ENCODE results near the gene PTPN11. TPM values are rescaled to one million over a fixed set of nuclear protein-coding genes. Genes with fewer than 3 reads are reported as not detected.
A peak's percentile ranks its signal among the peaks of the same experiment; 100 is the strongest.
"Not testable (repeated sequence)": the region's sequence is repeated elsewhere in the genome, so short reads cannot be mapped to it uniquely, and the experiment has no call there.

PTPN11 gene
- total RNA-seq, 1 donor from 2014 or later: 83.6 TPM

- no peak for DNase-seq (ENCODE audit: low spot score in 2 of 2)
- FAIRE-seq: no peak
Measured at GRCh38 chr12:112503512-112503911, 84.8 kb downstream of the PTPN11 start.

DNA sequence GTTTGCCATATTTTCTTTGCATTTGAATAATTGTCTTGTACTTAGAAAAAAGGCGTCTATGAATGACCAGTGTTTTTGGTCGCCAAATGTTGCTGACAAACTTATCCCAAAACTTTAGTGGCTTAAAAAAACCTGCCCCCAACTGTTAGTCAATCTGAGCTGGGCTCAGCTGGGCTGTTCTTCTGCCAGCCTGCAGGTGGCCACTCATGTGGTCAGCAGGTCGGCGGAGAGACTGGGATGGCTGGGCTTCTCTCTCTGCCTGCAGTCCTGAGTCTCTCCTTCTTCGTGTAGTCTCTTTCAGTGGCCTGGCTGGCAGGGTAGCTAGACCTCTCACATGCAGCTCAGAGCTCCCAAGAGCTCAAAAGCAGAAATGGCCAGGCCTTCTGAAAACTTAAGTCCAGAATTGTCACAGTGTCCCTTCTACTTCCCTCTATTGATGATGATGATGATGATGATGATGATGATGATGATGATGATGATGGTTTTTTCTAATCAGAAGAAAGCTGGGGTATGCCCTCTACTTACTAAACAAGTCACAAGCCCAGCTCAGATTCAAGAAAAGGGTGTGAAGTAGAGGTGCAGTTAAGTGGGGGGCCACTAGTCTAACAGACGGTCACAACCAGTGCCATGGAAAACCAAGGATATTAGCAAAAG lies 87.9 kb downstream of the PTPN11 start:
- FAIRE-seq: no peak

GRCh38 chr12:112513471-112513870 lies 94.7 kb downstream of the PTPN11 start:
- no peak for FAIRE-seq
- no peak for DNase-seq (ENCODE audit: low spot score in 2 of 2)

More for the DNA sequence above, 87.9 kb downstream of the PTPN11 start:
- DNase-seq (ENCODE audit: low spot score in 2 of 2): no peak

GRCh38 chr12:112514456-112514855 lies 95.7 kb downstream of the PTPN11 start:
- DNase-seq (ENCODE audit: low spot score in 2 of 2): no peak
- FAIRE-seq: no peak

DNA sequence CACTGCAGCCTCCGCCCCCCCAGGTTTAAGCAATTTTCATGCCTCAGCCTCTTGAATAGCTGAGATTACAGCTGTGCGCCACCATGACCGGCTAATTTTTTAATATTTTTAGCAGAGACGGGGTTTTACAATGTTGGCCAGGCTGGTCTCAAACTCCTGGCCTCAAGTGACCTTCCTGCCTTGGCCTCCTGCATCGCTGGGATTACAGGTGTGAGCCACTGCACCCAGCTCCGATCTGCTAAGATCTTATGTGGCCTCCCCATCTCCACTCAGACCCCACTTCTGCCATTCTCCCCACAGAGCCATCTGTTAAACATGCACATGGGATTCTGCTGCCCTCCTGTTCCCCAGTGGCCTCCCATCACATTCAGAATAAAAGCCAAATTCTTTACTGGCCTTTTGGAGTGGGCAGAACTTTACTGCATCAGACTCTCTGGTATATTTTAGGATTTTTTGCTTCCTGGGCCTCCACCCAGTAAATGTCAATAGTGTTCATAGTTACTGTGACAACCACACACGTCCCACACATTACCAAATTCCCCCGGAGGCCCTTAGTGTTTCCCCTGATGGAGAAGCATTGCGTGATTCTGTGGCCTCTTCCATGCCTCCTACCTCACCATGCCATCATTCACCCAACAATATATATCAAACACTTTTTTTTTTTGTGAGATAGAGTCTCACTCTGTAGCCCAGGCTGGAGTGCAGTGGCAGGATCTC lies 96.3 kb downstream of the PTPN11 start:
- DNase-seq (ENCODE audit: low spot score in 2 of 2): no peak
- no peak for FAIRE-seq

DNA sequence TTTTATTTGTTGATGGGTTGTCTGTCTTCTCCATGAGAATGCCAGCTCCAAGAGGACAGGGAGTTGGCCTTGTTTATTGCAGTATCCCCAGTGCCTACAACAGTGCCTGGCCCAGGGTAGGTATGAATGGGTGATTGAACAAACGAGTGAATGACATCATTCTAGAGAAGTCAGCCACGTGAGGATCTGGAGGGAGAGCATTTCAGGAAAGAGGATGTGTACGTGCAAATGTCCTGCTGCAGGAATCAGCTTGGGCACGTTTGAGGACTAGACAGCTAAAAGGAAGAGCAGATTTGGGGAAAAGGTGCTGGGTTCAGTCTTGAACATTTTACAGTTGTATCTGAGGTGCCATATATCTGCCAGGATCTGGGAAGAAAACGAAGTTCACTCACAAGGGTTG lies 97.1 kb downstream of the PTPN11 start:
- DNase-seq (ENCODE audit: low spot score in 2 of 2) (no peak), FAIRE-seq (no peak)

GRCh38 chr12:112517730-112518364 lies 99.1 kb downstream of the PTPN11 start:
- FAIRE-seq (no peak), DNase-seq (ENCODE audit: low spot score in 2 of 2) (no peak)

- FAIRE-seq (peak; percentile 34), DNase-seq (ENCODE audit: low spot score in 2 of 2) (peak in 1 of 2 donors; percentile 44)
Measured at GRCh38 chr12:112518365-112518735, 99.6 kb downstream of the PTPN11 start.

DNA sequence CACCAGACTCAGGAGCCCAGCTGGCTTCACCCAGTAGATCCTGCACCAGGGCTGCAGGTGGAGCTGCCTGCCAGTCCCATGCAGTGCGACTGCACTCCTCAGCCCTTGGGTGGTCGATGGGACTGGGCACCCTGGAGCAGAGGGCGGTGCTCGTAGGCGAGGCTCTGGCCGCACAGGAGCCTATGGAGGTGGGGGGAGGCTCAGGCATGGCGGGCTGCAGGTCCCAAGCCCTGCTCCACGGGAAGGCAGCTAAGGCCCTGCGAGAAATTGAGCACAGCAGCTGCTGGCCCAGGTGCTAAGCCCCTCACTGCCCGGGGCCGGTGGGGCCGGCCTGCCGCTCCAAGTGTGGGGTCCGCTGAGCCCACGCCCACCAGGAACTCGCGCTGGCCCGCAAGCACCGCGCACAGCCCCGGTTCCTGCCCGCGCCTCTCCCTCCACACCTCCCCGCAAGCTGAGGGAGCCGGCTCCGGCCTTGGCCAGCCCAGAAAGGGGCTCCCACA lies 101.1 kb downstream of the PTPN11 start:
- not testable (repeated sequence) for FAIRE-seq

GRCh38 chr12:112523856-112524255 lies 105.1 kb downstream of the PTPN11 start:
- DNase-seq (ENCODE audit: low spot score in 2 of 2): no peak

More for the DNA sequence above, 101.1 kb downstream of the PTPN11 start:
- DNase-seq (ENCODE audit: low spot score in 2 of 2): not testable (repeated sequence)

DNA sequence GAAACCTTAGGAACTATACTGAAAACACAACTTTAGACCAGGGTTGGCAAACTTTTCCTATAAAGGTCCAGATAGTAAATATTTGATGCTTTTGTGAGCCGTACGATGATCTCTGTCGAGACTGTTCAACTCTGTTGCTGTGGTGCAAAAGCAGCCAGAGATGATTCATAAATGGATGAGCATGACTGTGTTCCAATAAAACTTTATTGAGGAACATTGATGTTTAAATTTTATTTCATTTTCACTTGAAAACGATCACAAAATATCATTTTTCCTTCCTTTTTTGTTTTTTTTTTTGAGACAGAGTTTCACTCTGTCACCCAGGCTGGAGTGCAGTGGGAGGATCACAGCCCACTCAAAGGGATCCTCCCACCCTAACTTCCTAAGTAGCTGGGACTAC lies 105.5 kb downstream of the PTPN11 start:
- FAIRE-seq: no peak
- DNase-seq (ENCODE audit: low spot score in 2 of 2): no peak

More at GRCh38 chr12:112523856-112524255, 105.1 kb downstream of the PTPN11 start:
- no peak for FAIRE-seq

GRCh38 chr12:112524676-112525425 lies 106.1 kb downstream of the PTPN11 start:
- FAIRE-seq (no peak), DNase-seq (ENCODE audit: low spot score in 2 of 2) (no peak)

GRCh38 chr12:112525426-112525809 lies 106.7 kb downstream of the PTPN11 start:
- no peak for FAIRE-seq
- DNase-seq (ENCODE audit: low spot score in 2 of 2): no peak

DNA sequence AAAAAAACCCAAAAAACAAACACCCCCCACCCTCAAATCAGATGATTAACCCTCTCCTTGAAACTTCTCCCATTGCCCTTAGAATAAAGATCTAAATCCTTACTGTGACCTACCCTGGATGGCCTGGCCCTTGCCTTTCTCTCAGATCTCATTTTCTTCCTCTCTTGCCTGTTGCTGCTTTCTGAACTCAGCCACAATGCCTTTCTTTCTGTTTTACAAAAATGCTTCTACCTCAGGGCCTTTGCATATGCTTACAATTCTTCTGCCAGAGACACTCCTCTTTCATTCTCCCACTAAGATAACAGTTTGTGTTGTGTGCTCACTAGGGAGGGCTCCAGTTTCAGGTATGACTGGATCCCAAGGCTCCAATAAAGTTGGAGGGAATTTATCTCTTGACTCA lies 108.3 kb downstream of the PTPN11 start:
- FAIRE-seq: no peak
- DNase-seq (ENCODE audit: low spot score in 2 of 2): no peak

GRCh38 chr12:112527501-112527900 lies 108.8 kb downstream of the PTPN11 start:
- DNase-seq (ENCODE audit: low spot score in 2 of 2): no peak
- FAIRE-seq: no peak

DNA sequence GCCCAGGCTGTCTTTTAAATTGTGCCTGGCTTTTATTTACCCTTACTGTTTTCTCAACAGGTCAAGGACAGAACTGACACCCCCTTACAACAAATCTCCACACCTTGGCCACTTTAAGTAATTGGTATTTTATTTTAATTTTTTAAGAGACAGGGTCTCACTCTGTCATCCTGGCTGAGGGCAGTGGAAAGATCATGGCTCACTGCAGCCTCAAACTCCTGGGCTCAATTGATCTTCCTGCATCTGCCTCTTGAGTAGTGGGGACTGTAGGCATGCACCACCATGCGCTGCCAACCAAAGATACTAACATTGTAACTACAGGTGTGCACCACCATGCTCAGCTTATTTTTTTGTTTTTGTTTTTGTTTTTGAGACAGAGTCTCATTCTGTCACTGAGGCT lies 109.8 kb downstream of the PTPN11 start:
- FAIRE-seq (no peak), DNase-seq (ENCODE audit: low spot score in 2 of 2) (no peak)

DNA sequence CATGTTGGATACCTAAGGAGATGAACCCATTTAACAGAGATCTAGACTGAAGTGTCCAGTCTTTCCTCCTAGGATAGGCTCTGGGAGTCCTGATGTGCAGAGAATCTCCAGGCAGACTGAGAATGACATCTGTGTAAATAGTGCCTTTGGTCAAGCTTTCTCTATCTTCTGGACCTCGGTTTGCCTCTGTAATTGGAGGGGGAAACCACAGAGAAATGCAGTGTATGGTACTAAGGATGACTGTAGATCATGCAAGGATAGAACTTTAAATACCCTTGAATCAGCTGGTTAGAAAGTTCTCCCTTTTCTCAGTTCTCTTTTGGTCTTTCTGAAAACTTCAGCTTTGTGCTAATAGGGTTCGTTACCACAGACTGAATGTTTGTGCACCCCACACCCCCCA lies 112.2 kb downstream of the PTPN11 start:
- FAIRE-seq: no peak
- DNase-seq (ENCODE audit: low spot score in 2 of 2): no peak

DNA sequence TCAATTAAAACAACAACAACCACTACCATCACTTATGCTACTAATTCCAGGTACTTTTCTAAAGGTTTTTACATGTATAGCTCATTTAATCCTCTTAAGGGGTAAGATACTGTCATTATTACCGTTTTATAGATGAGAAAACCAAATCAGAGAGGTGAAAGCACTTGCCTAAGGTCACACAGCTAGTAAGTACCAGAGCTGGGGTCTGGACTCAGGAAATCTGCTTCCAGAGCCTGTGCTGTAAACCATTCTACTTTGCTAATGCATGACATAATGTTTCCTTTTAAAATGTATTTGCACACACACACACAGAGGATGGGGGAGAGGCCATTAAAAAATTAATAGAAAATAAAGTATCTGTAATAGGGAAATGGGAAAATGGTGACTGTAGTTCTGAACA lies 113.4 kb downstream of the PTPN11 start:
- DNase-seq (ENCODE audit: low spot score in 2 of 2) (no peak), FAIRE-seq (no peak)

DNA sequence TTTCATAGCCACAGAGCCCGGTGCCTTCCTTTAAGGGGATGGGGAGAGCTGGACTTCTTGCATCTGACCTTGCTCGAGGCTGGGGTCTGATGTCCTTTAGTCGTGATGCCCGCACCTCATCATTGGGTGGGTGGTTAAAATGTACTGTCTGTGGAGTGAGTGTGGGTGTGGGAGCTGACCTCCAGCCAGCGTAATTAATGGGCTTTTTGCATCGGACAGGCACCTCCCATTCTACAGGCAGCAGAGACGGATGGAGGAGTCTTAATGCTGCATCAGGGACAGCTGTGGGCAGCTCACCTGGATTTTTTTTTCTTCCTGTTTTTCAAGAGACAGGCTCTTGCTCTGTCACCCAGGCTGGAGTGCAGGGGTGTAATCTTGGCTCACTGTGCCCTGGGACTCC lies 114.8 kb downstream of the PTPN11 start:
- FAIRE-seq: no peak
- DNase-seq (ENCODE audit: low spot score in 2 of 2): no peak

- no peak for DNase-seq (ENCODE audit: low spot score in 2 of 2)
- no peak for FAIRE-seq
Measured at GRCh38 chr12:112535017-112535416, 116.3 kb downstream of the PTPN11 start.
